SJSA1 (cell line): Measurements from ENCODE around the gene ACER2. TPM values are rescaled to one million over a fixed set of nuclear protein-coding genes. Genes with fewer than 3 reads are reported as not detected.

Experiments
- DNase-seq, 2 experiments: peaks; one replicate each; pipeline ENCODE4 v3.0.0-alpha.2; 2015 to 2020; ENCODE audit warnings: low spot score in 2 of 2, low read depth in 1 of 2
- H3K27ac ChIP-seq: fragments of 250-450 bp; sonication (Bioruptor Pico); 2 replicates; pipeline ENCODE4 v1.5.1; 2020; ENCODE audit warnings: mild to moderate bottlenecking, moderate library complexity
- H3K27me3 ChIP-seq: fragments of 250-450 bp; sonication (Bioruptor Pico); replicated peaks from 2 replicates; pipeline ENCODE4 v1.5.1; 2020; ENCODE audit warnings: mild to moderate bottlenecking, moderate library complexity
- H3K36me3 ChIP-seq: fragments of 250-450 bp; sonication (Bioruptor Pico); 2 replicates; pipeline ENCODE4 v1.5.1; 2020; ENCODE audit warnings: mild to moderate bottlenecking
- H3K4me1 ChIP-seq: fragments of 250-450 bp; sonication (Bioruptor Pico); replicated peaks from 2 replicates; pipeline ENCODE4 v1.6.1; 2021; ENCODE audit warnings: mild to moderate bottlenecking
- H3K4me3 ChIP-seq: fragments of 250-450 bp; sonication (Bioruptor Pico); 2 replicates; pipeline ENCODE4 v1.5.1; 2020; ENCODE audit warnings: mild to moderate bottlenecking
- H3K9me3 ChIP-seq: fragments of 250-450 bp; sonication (Bioruptor Pico); replicated peaks from 2 replicates; pipeline ENCODE4 v1.5.1; 2020; ENCODE audit warnings: mild to moderate bottlenecking
- total RNA-seq: library from RNA; depleted of rRNA; stranded (reverse); fragments of >200 nt; shearing (Covaris generic); gene quantifications from 2 replicates; pipeline ENCODE4 v1.2.3, GENCODE V29; 2014

Gene ACER2
- total RNA-seq, 1 experiment from 2014 or later: 0.82 TPM

GRCh38 chr9:19470981-19471650 is 62.3 kb downstream of the ACER2 start:
- no peaks in the 10 kb centered on the region for H3K36me3 ChIP-seq
- no peaks in the 10 kb centered on the region for H3K4me1 ChIP-seq
- DNase-seq: no peak
- no peak overlapping the region for H3K27ac ChIP-seq
- no peaks in the 10 kb centered on the region for H3K9me3 ChIP-seq
- no peak overlapping the region for H3K4me3 ChIP-seq
- H3K27me3 ChIP-seq: no peaks in the 10 kb centered on the region

- DNase-seq: peak in 1 of 2 experiments; percentile 33
- Histone ChIP-seq H3K36me3 (no peaks in the 10 kb centered on the region), H3K9me3 (no peaks in the 10 kb centered on the region), H3K27ac (no peak overlapping the region), H3K4me1 (no peaks in the 10 kb centered on the region), H3K4me3 (no peak overlapping the region), H3K27me3 (no peaks in the 10 kb centered on the region)
Measured at GRCh38 chr9:19471737-19472648, 63.2 kb downstream of the ACER2 start.

GRCh38 chr9:19473605-19474004 is 64.8 kb downstream of the ACER2 start:
- H3K27me3 ChIP-seq: no peaks in the 10 kb centered on the region
- H3K9me3 ChIP-seq: no peaks in the 10 kb centered on the region
- no peaks in the 10 kb centered on the region for H3K36me3 ChIP-seq
- no peak overlapping the region for H3K27ac ChIP-seq
- DNase-seq: no peak
- no peaks in the 10 kb centered on the region for H3K4me1 ChIP-seq
- H3K4me3 ChIP-seq: no peak overlapping the region

GRCh38 chr9:19479874-19480273 is 71.1 kb downstream of the ACER2 start:
- no peaks in the 10 kb centered on the region for H3K36me3 ChIP-seq
- no peaks in the 10 kb centered on the region for H3K4me1 ChIP-seq
- no peak overlapping the region for H3K27ac ChIP-seq
- H3K9me3 ChIP-seq: no peaks in the 10 kb centered on the region
- no peak overlapping the region for H3K4me3 ChIP-seq
- no peak for DNase-seq
- H3K27me3 ChIP-seq: no peaks in the 10 kb centered on the region

GRCh38 chr9:19480345-19480744 is 71.5 kb downstream of the ACER2 start:
- Histone ChIP-seq H3K27ac (no peak overlapping the region), H3K4me1 (no peaks in the 10 kb centered on the region), H3K27me3 (no peaks in the 10 kb centered on the region), H3K9me3 (no peaks in the 10 kb centered on the region), H3K36me3 (no peaks in the 10 kb centered on the region), H3K4me3 (no peak overlapping the region)
- no peak for DNase-seq

DNA sequence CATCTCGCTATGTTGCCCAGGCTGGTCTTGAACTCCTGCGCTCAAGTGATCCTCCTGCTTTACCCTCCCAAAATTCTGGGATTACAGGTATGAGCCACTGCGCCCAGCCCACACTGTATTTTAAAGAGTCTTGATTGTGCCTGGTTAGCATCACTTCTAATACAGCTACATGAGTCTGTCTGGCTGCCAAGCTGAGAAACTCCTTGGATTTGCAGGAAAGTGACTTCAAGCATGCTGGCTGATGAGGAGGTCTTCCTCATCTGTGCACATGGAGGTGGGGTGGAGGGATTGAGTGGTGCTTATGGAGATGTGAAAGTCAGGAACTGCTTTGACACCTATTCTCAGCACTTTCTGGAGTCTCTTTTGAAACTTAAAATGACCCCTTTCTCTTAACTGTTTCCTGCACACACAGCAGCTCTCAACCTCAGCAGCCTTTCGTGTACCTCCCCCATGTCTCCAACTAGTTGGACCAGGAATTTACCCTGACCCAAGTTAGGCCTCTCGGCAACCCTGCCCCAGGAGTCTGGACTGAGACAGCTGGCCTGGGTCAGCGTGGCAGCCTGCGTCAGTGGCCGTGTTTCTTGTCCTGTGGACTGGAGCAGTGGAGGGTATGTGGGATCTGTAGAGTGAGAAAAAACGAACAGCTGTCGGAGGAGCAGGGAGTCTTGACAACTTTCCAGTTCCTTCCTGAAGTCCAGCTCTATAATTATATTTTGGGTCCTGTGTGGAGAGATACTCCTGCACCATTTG is 72.5 kb downstream of the ACER2 start:
- Histone ChIP-seq H3K4me1 (no peaks in the 10 kb centered on the region), H3K27ac (no peak overlapping the region), H3K36me3 (no peaks in the 10 kb centered on the region), H3K9me3 (no peaks in the 10 kb centered on the region), H3K27me3 (no peaks in the 10 kb centered on the region), H3K4me3 (no peak overlapping the region)
- no peak for DNase-seq

DNA sequence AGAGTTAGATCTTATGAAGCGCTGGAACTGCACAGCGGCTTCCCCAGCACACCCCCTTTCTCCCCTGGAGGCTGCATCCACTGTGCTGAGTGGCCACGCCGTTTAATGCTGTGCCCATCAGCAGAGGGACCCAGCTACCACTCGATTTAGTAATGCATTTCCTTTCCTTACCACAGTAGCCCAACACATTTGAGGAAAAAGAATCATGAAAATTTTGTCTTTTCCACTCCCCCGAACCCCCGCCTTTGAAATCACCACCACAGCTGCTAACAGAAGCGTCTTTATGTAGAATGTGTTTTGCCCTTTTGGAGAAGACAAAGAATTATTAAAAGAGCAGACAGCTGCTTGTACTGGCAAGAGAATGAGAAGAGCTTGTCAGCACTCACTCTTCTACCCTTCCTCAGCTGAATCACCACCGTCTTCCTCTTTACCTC is 73.2 kb downstream of the ACER2 start:
- H3K36me3 ChIP-seq: no peaks in the 10 kb centered on the region
- no peak overlapping the region for H3K4me3 ChIP-seq
- DNase-seq: no peak
- H3K27me3 ChIP-seq: no peaks in the 10 kb centered on the region
- H3K27ac ChIP-seq: no peak overlapping the region
- no peaks in the 10 kb centered on the region for H3K9me3 ChIP-seq
- no peaks in the 10 kb centered on the region for H3K4me1 ChIP-seq

- Histone ChIP-seq H3K27ac (no peak overlapping the region), H3K27me3 (no peaks in the 10 kb centered on the region), H3K9me3 (no peaks in the 10 kb centered on the region), H3K36me3 (no peaks in the 10 kb centered on the region), H3K4me1 (no peaks in the 10 kb centered on the region), H3K4me3 (no peak overlapping the region)
- DNase-seq: no peak
Measured at GRCh38 chr9:19484699-19485098, 75.9 kb downstream of the ACER2 start.

- Histone ChIP-seq H3K27ac (no peak overlapping the region), H3K27me3 (no peaks in the 10 kb centered on the region), H3K36me3 (no peaks in the 10 kb centered on the region), H3K9me3 (no peaks in the 10 kb centered on the region), H3K4me3 (no peak overlapping the region), H3K4me1 (no peaks in the 10 kb centered on the region)
- no peak for DNase-seq
Measured at GRCh38 chr9:19485193-19485592, 76.4 kb downstream of the ACER2 start.

DNA sequence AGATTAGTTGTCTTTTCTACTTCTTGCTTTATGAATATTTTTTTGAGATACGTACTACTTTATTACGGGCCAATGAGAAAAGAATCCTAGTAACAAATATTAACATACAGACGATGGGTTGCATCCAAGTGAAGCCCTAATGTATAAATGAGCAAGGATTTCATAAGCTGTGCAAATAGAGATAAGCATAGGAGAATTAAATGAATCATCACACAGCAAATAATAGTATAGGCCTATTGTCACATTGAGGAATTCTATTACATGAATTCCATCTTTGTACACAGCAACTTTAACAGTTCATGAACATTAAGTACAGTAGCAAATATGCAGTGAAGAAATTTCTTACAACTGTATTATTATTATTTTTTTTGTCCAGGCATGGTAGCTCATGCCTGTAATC is 78.0 kb downstream of the ACER2 start:
- Histone ChIP-seq H3K9me3 (no peaks in the 10 kb centered on the region), H3K27me3 (no peaks in the 10 kb centered on the region), H3K27ac (no peak overlapping the region), H3K4me1 (no peaks in the 10 kb centered on the region), H3K4me3 (no peak overlapping the region), H3K36me3 (no peaks in the 10 kb centered on the region)
- no peak for DNase-seq

DNA sequence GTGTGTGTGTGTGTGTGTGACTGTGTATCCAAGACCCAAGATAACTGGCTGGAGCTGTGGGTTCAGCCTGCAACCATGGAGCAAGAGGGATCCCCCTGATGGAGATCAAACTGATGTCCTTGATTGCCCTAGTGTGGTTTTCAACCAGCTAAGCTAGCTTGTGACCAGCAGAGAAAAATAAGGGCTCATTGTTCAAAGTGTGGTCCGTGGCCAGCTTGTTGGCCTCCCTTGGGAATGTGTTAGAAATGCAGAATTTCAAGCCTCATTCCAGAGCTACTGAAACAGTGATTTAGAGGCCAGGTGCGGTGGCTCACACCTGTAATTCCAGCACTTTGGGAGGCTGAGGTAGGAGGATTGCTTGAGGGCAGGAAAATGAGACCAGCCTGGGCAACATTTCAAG is 79.9 kb downstream of the ACER2 start:
- H3K27ac ChIP-seq: no peak overlapping the region
- no peaks in the 10 kb centered on the region for H3K9me3 ChIP-seq
- no peak for DNase-seq
- no peaks in the 10 kb centered on the region for H3K27me3 ChIP-seq
- no peaks in the 10 kb centered on the region for H3K4me1 ChIP-seq
- no peak overlapping the region for H3K4me3 ChIP-seq
- no peaks in the 10 kb centered on the region for H3K36me3 ChIP-seq

- no peaks in the 10 kb centered on the region for H3K36me3 ChIP-seq
- no peak for DNase-seq
- no peaks in the 10 kb centered on the region for H3K27me3 ChIP-seq
- no peak overlapping the region for H3K27ac ChIP-seq
- no peaks in the 10 kb centered on the region for H3K9me3 ChIP-seq
- H3K4me1 ChIP-seq: no peaks in the 10 kb centered on the region
- H3K4me3 ChIP-seq: no peak overlapping the region
Measured at GRCh38 chr9:19490269-19490668, 81.5 kb downstream of the ACER2 start.

GRCh38 chr9:19490828-19491227 is 82.0 kb downstream of the ACER2 start:
- Histone ChIP-seq H3K36me3 (no peaks in the 10 kb centered on the region), H3K27ac (no peak overlapping the region), H3K9me3 (no peaks in the 10 kb centered on the region)

DNA sequence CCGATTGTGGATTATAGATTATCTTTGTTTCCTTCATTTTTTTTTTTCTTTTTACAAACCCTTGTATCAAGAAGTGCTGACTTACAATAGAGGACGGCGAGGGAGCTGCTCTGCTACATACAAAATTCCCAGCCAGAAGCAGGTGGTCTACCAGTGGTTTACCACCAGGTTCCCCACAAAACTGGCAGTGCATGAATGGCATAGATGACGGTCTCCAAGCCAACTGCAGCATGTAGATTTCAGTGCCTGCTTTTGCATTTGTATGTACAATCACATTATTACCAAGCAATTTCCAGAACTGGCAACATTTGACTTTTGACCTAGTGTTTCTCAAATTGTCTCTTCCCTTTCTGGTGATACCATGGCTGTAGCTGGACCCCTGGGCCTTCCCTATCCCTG is 84.0 kb downstream of the ACER2 start:
- Histone ChIP-seq H3K9me3 (no peaks in the 10 kb centered on the region), H3K27ac (no peak overlapping the region), H3K36me3 (no peaks in the 10 kb centered on the region), H3K27me3 (no peaks in the 10 kb centered on the region), H3K4me3 (no peak overlapping the region), H3K4me1 (no peaks in the 10 kb centered on the region)
- DNase-seq: no peak

More at GRCh38 chr9:19490828-19491227, 82.0 kb downstream of the ACER2 start:
- Histone ChIP-seq H3K4me3 (no peak overlapping the region), H3K4me1 (no peaks in the 10 kb centered on the region), H3K27me3 (no peaks in the 10 kb centered on the region)
- no peak for DNase-seq
